ENCODE results near the gene SETD5.
A peak's percentile ranks its signal among the peaks of the same experiment; 100 is the strongest.

The SETD5 gene, protein sequence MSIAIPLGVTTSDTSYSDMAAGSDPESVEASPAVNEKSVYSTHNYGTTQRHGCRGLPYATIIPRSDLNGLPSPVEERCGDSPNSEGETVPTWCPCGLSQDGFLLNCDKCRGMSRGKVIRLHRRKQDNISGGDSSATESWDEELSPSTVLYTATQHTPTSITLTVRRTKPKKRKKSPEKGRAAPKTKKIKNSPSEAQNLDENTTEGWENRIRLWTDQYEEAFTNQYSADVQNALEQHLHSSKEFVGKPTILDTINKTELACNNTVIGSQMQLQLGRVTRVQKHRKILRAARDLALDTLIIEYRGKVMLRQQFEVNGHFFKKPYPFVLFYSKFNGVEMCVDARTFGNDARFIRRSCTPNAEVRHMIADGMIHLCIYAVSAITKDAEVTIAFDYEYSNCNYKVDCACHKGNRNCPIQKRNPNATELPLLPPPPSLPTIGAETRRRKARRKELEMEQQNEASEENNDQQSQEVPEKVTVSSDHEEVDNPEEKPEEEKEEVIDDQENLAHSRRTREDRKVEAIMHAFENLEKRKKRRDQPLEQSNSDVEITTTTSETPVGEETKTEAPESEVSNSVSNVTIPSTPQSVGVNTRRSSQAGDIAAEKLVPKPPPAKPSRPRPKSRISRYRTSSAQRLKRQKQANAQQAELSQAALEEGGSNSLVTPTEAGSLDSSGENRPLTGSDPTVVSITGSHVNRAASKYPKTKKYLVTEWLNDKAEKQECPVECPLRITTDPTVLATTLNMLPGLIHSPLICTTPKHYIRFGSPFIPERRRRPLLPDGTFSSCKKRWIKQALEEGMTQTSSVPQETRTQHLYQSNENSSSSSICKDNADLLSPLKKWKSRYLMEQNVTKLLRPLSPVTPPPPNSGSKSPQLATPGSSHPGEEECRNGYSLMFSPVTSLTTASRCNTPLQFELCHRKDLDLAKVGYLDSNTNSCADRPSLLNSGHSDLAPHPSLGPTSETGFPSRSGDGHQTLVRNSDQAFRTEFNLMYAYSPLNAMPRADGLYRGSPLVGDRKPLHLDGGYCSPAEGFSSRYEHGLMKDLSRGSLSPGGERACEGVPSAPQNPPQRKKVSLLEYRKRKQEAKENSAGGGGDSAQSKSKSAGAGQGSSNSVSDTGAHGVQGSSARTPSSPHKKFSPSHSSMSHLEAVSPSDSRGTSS (N-terminal part only)

DNA sequence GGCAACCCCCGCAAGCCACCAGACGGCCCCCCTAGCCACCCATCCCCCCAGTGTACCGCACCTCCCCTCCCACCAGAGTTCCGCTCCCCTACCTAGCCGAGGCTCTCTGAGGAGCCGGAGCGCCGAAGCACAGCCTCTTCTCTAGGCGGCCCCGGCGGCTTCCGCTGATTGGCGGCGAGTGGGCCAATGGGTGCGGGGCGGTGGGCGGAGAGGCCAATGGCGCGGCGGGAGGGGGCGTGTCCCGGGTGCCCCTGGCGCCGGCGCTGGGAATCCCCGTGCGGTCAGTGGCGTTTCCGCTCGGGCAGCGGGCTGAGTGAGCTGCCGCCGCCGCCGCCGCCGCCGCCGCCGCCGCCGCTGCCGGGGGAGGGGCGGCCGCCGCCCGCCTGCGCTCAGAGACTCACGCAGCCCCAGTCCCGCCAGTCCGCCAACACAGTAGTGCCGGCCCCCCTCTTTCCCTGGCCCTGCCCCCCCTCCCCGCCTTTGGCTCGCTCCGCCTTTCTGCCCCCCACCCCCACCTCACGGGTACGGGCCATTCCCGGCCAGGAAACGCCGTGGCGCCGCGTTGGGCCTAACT, at the start of gene SETD5:
SETD5 (plus strand) TSS at position 284 of the 574 bp plus-strand sequence. CDS start 31,324 bp downstream, outside the sequence.
- peak; percentile 89 for DNase-seq (ENCODE audit: low read depth, low spot score)

DNA sequence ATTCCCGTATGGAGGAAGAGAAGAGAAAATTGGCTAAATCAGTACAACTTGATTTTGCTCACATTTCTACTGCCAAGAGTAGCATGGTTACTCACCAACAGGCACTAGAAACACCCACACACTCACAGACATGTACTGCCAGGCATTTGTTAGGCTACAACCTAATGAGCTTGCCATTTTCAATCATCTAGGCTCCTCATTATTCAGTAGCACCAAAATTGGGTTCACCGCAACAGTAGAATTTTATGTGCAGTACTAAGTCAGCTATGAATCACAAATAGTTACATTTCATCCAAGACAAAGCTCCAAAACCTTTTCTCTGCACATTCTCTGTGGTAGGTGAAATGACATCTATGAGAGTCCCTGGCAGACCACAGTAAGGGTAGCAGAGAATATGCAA, 49.5 kb upstream of the SETD5 start:
- DNase-seq (ENCODE audit: low read depth, low spot score) = no peak

DNA sequence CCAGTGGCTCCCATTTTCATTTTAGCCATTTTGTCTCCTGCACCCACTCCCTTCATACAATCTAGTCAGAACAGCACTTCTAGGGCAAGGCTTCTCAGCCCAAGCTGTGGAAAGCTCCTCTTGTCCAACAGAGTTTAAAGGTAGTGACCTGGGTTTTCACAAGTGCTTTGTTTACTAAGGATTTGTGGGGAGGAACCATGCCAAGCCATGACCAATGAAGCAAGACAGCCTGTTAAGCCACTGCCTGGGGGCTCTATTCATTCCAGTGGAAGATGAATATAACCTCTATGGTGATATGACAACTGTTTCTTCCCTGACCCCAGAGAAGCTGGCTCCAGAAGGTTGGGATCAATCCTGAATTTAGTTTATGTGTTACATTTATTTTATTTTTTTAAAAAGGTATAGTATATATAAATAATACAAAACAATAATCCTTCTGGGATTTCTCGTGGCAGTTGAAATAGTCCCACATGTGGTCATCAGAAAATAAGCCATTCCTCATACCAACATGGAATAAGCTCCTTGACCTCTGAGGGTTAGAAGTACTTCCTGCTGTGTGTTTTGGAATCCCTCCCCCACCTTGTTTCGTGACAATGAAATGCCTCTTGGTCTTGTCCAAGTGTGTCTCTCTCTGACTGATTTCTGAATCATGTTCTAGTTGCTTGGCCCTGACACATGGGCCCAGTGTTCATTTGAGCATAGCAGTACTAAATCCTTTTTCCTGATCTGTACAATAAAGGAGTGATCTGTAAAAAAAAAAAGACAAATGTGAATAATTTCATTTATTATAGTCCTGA, 47.9 kb upstream of the SETD5 start:
- no peak for DNase-seq (ENCODE audit: low read depth, low spot score)

DNA sequence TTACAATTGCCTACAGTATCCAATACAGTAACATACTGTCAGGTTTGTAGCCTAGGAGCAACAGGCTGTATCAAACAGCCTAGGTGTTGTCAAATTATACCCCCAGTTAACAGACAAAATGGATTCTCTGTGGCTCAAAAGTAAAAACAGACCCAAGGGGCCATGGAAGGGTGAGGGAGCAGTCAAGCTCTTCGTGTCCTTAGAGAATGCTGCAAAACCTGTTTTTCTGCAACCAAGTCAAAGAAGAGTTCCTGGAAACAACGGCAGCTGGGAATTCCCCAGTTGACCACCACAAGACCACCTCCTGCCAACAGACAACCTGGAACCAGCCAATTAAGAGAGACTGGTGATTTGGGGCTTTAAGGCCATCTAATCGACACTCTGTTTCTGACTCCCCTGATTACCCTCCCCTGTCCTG, 45.7 kb upstream of the SETD5 start:
- no peak for DNase-seq (ENCODE audit: low read depth, low spot score)

DNA sequence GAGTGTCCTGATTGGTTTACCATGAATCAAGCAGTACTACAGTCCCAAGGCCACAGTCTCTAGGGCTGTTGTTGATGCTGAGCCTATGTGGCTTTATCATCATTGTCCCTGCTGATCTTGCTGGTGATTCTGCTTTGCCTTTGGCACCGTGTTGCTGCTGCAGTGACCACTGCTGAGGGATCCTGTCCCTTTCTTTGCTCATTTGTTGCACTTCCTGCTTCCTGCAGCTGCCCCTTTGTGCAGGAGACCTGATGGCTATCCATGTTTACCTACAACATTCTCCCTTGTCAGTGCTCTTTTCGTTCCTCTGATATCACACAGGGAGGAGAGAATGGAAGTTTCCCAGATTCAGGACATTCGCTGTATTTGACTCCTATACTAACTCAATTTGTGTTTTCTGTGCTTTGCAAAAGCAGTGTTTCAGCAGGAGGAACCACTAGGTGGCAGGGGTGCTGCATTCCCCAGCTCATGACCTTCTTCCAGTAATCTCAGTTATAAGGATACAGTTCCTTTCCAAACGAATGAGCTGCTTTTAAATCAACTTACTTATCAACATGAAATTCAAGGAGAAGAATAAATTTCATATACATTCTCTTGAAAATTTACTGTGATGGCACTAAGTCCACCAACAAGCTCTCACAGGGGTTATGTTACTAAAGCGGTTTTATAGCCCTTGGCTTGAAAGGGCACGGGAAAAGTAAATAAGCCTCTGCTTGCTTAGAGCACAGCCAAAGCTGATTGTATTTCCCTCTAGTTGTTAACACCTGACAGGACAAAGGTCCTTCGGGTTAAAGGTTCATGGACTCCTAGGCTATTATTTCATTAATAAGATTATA, 44.3 kb upstream of the SETD5 start:
- no peak for DNase-seq (ENCODE audit: low read depth, low spot score)

DNA sequence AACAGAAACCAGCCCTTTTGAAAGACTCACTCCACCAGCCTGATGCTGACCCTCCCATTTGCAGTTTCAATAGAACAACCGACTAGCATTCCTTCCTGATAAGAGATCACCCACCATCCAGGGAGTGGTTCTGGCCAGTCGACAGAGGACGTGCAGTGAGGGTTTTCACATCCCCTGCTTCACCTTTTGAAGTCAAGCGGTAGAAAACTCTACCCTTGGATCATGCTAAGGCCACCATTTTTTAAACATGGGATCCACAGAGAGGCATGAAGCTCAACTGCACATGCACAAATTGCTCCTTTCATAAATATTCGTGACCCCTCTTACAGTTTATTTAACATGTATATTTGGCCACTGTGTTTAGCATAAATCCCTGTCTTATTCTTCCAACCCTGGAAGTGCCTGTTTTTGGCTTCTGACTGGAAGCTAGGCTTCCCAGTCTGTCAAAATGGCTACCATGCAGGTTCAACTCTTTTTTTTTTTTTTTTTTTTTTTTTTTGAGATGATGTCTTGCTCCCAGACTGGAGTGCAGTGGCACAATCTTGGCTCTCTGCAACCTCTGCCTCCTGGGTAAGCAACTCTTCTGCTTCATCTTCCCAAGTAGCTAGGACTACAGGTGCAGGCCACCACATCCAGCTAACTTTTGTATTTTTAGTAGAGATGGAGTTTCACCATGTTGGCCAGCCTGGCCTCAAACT, 35.6 kb upstream of the SETD5 start:
- DNase-seq (ENCODE audit: low read depth, low spot score) = no peak

DNA sequence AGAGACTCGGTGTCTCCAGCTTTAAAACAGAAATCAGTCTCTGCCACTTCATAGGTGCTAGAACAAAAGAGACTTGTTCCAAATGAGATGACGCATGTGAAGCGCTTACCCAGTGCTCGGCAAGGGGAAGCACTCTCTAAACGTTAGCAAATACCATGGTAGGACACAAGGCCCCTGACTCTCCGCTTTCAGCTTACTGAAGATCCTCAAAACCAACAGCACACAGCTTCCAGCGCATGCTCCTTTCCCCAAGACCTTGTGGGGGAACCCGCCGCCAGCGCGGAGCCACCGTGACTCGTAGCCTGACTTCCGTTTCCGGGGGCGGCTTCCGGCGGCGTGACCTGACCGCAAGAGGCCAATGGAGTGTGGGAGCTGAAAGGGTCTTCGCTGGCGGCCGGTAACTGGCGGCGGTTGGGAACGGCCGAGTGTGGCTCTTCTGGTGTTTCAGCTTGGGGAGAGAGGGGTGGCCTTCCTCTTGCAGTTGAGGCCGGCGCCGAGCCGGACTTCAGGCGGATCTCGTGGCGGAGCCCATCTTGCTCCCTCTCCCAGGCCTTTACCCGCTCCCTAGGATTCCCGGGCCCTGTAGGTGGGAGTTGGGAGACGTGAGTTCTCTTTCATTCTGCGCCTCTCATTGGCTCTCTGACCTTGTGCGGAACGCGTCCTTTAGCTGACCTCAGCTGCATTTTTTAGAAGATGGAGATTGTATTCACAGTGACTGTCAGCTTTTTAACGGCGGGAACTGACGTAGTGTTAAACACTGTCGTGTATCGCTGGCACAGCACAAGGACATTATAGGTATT, 34.5 kb upstream of the SETD5 start, which contains the start of gene THUMPD3:
THUMPD3 (plus strand) TSS at position 324 of the 800 bp plus-strand sequence. CDS start 2,015 bp downstream, outside the sequence.
- DNase-seq (ENCODE audit: low read depth, low spot score) = peak; percentile 53

DNA sequence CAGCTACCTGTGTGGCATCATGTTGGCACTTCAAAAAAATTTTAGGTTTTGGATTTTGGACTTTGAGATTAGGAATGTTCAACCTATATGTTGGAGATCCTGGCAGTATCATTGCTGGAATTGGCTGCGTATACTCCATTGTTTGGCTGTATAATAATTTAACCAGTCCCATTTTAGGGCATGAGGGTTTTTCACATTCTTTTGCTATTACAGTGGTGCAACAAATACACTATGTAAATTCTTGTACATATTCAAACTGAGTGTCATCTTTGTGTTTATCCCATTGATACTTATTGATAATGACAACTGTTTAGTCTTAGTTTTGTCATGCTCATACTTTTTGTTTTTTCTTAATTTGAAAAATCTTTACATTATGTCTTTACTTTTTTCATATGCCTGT, 27.9 kb upstream of the SETD5 start:
- DNase-seq (ENCODE audit: low read depth, low spot score) = no peak

DNA sequence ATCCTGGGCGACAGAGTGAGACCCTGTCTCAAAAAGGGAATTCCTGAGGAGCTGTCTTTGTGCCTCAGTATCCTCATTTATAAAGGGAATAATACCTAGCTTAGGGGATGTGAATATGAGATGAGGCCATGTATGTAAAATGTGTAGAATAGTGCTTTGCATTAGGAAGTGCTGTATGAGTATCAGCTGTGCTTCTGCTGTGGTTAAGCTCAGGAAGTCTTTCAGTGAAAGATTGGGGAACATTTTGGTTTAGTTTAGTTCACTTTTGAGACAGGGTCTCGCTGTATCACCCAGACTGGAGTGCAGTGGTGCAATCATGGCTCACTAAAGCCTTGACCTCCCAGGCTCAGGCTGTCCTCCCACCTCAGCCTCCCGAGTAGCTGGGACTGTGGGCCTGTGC, 23.9 kb upstream of the SETD5 start:
- no peak for DNase-seq (ENCODE audit: low read depth, low spot score)

DNA sequence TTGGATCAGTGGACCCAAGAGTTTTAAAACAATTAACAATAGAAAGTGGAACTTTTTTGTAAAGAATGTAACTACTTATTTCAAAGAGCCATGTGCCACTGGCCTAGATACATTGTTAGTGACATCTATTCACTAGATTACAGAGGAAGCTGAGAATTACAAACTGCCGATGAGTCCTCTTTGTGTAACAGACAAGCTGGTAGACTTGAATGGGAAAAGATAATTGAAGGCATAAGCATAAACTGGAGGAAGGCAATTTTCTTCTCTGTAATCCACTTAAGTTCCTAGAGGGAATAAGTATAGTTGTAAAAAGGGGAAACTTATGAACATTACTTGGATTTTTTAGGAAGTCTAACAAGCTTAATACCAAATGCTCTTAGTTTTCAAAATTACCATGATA, 19.4 kb upstream of the SETD5 start:
- no peak for DNase-seq (ENCODE audit: low read depth, low spot score)

DNA sequence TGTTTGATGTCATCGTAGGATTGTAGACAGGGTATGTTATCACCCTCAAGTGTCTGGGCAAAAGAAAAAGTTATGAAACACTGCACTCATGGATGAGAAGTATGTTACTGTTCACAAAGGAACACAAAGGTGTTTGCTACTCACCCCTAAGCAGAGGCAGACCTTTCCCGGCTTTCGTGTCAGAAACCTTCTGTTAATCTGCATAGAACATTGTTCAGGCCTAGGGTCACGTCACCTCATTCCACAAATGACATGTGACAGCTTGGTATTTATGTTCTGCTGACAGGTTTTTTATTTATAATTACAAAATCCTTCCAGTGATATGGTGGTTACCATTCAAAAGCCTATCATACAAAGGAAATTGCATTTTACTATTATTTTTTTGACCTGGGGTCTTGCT, 18.1 kb upstream of the SETD5 start:
- DNase-seq (ENCODE audit: low read depth, low spot score) = no peak

DNA sequence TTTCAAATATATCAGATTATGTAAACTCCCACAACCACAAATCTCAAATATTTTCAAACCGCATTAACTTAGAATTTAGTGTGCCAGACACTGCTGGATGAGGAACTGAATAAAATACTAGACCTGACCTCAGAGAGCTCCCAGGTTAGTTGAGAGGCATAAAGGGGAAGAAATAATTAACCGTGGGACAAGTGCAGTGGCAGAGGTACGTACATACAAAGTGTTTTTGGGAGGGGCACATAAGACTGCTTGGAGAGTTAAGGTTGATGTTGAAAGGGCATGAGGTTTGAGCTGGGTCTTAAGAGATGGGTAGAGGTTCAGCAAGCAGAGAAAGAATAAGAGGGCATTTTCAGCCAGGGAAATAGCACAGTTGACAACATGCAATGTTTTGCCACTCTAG, 17.4 kb upstream of the SETD5 start:
- DNase-seq (ENCODE audit: low read depth, low spot score) = no peak

DNA sequence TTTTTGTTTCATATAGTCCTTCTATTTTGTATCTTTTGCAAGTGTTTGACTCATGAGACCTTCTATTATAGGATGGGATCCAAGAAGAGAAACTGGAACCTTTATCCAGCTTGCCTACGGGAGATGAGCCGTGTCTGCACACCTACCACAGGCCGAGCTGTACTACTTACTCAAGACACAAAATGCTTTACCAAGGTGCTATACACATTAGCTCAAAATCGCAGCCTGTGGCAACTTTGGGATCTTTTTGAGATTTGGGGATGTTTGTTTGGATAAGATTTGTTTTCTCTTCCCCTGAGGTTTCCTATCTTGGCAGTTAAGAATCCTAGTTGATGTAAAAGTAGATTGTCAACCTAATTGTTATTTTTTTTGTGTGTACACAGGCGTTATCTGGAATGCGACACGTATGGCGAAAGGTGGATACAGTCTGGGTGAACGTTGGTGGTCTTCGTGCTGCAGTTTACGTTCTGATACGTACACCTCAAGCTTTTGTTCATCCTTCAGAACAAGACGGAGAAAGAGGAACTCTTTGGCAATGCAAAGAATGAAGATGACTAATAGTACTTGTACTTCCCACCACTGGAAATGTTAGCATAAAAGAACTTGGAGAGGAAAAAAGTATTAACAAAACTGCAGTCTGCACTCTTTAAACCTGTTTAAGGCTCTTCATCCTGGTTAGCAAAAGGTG, 13.1 kb upstream of the SETD5 start:
- no peak for DNase-seq (ENCODE audit: low read depth, low spot score)

DNA sequence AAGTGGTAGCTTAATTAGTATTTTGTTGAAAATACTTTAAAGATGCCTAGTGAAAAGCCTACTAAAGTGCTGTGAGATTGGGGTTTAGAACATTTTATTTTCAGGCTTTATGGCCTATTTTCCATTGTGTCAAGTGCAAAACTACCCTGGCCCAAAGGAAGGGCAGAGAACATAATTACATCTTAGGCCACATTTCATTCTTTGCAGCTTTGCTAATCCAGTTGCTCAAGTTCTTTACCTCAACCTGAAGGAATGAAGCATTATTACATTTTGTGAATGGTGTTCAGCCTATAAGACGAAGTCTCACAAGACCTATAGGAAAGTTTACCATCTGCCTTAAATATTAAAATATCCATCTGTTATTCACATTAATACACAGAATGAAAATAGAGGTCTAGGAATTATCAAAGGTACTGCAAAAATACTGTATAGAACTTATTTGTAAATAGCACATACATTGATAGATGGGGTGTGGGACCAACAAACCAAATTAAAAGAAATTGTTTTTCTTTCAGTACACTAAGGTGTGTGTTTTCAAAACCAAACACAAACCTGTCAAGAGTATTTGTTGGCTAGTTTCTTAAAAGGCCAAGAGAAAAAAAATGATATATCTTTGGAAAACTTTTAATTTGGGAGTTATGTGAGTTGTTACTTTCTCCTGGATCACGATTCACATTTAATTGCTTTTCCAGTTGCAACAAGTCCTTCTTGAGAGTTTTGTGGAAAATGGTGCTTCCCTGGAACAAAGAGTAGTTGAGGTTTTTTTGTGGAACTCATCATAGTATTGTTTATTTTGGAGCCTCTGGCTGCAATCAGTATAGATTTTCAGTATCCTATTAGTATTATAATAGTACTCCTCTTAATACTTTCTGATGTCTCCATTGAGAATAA, 12.0 kb upstream of the SETD5 start:
- no peak for DNase-seq (ENCODE audit: low read depth, low spot score)

DNA sequence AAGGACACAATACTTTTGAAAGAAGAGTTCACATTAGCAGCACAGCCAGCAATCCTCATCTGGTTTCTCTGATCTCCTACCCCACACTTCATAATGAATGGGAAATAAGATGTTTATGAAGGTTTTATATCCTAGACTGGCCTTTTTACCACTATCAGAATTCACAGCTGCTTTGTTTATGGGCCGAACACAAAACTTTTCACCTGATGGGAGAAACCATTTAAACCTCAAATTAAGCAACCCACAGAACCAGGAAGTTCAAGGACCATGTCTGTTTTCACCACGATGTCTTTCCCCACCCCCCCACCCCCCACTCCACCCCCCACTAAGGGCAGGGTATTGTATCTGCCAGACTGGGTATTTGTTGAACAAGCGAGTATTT, 11.3 kb upstream of the SETD5 start:
- DNase-seq (ENCODE audit: low read depth, low spot score) = no peak

DNA sequence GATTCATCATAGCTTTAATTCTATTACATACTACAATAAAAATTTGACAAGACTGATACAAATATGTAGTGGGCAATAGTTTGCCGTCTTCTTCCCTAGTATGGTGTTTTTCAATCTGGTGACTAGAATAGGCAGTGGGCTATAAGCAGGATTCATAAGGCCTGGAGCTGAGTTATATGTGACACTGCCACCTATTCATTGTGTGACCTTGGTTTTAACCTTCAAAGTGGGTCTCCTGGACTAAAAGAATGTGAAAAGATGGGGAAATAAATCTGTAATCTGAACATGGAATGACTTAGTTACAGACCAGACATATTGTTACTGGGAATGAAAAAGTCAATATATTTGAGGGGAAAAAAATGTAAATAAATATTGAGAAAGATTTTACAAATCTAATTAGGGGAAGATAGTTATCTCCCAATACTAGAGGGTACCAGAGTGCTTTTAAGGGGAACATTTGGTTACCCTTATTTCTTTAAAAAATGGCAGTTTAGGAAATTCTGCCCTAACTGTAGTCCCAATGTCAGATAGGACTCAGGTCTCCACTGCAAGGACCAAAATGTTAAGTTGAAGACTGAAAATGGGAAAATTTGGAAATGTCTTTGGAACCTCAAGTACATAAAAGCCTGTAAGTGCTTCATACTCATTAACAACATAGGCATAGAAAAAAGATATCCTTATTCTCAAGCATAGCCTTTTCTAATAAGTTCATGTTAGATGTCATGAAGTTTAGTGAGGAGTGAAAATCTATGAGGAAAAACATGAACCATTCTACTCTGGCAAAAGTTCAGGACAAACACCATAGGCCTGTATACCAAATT, 10.7 kb upstream of the SETD5 start:
- DNase-seq (ENCODE audit: low read depth, low spot score) = no peak

Measured in brain pericyte (primary cell).